Stimulated activated CD8-positive, alpha-beta memory T cell treated with anti-CD3 and anti-CD28 coated beads, Interleukin-12 subunit alpha, Interleukin-12 subunit beta, amount 100 ng/mL, for 24 hours (primary cell): ENCODE measurements around the gene RAP1A.
"Not testable (repeated sequence)": the region's sequence is repeated elsewhere in the genome, so short reads cannot be mapped to it uniquely, and the experiment has no call there.

Experiments
- DNase-seq: peaks from one replicate; pipeline ENCODE4 v3.0.0-alpha.2; 2020; ENCODE audit errors: extremely low read depth

RAP1A gene

DNA sequence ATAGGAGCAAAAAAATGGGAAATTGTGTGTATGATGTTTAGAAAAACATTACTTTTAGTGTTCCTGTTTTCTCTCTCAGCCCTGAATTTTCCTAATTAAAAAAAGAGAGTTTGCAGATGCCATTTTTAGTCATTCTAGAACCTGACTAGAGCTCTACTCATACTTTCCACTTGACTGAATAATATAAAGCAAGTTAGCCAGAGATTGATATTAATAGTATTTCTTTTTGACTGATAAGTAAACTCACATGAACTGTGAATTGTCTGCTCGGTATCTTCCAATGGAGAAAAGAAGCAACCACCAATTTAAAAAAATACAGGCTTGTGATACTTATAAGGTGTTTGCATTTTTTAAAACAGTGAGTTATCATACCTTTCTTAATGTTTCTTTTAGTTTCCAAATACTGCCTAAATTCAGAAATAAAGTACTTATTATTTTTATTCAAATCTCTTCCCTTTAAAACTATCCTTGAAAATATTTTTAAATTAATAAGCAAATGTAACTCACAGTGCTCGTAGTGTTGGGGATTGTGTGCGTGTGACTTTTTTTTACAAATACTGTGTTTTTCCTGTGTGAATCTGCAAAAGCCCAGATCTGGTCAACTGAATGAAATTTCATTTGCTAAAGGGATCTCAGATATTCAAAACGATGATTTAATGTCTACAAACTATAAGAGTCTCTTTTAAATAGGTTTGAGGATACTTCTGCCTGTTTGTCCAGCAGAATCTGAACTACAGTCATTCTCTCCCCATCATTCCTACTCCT is 9.8 kb downstream of the RAP1A start:
- no peak for DNase-seq

DNA sequence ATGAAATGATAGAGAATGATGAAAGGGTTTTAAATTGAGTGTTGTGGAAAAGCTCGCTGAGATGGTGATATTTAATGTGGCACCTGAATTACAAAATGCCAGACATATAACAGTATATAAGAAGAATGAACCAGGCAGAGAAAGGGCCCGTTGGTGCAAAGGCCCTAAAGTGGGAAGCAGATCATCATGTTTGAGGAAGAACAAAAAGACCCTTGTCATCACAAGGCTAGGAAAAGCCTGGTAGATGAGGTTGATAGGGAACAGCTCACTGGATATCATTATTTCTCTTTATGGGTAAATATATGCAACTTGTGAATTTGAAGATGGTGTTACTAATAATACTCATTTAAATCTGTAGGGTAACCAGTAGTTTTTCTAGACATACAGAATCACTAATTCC is 11.0 kb downstream of the RAP1A start:
- DNase-seq, result no peak

DNA sequence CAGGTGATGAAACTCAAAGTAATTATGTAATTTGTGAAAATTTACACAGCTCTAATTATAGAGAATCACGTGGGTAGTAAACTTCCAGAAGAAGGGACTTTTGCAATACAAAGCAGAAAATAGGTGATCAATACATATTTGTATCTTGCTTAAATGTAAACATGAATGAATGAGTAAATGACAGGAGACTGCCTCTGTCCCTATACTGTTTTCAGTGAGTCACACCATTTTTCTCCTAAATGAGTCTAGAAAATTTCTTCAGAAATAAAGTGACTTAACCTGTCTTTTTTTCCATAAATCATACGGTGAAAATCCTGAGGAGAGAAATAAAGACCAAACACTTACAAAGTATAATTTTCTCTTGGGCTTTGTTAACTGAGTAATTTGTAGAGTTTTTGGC is 11.9 kb downstream of the RAP1A start:
- no peak for DNase-seq

DNA sequence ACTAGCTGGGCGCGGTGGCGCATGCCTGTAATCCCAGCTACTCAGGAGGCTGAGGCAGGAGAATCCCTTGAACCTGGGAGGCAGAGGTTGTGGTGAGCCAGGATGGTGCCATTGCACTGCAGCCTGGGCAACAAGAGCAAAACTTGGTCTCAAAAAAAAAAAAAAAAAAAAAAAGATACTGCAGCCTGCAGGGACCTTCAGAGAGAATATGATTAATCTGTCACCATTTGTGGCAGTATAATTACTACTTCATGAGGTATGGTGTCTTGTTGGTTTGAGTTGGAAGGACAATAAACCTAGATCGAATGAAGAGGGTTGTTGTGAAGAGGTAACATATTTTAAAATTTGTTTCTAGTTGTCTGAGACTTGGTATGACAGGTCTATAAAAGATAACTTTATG is 13.2 kb downstream of the RAP1A start:
- DNase-seq, result not testable (repeated sequence)

DNA sequence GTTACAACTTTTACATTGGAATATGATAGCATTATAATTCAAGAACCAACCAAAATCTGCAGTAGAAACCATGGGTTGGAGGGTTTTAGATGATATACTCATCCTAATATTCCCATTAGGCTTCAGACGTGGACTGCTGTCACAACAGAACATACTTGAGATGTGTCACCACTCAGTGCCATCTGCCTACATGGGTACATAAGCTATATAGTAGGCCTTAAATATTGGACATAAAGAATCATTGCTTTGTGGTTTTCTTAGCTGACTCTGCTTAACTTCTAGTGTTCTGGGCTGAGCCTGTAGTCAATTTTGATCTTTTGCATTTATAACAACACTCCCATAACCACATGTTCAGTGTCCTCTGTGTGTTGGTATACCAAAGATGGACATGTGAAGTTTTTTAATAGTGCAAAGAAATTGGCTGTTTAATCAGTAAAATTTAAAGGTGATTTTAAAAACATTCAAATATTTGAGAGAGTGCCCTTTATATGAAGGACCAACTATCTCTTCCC is 14.2 kb downstream of the RAP1A start:
- DNase-seq, result no peak

DNA sequence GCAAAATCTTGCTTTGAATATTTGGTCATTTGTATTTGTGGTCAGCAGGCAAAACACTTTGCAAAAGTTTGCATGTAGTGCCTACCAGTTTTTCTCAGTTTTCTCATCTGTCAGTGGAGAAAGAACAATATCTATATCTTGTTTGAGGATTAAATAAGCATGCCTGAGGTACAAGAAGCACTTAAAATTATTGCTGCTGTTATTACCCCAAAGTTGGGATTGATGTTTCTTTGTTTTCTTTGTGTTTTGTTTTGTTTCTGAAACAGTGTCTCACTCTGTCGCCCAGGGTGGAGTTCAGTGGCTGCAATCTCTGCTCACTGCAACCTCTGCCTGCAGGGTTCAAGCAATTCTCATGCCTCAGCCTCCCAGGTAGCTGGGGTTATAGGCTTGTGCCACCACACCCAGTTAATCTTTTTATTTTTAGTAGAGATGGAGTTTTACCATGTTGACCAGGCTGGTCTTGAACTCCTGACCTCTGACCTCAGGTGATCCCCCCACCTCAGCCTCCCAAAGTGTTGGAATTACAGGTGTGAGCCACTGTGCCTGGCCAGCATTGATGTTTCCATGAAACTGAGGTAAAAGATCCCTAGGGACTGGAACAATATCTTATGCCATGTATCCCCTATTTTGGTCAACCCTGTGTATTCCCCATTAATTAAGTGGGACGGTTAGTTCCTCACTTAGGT is 15.9 kb downstream of the RAP1A start:
- no peak for DNase-seq

GRCh38 chr1:111638320-111638719 is 18.7 kb downstream of the RAP1A start:
- DNase-seq, result no peak

GRCh38 chr1:111639602-111640198 is 20.1 kb downstream of the RAP1A start:
- no peak for DNase-seq

GRCh38 chr1:111643097-111643496 is 23.5 kb downstream of the RAP1A start:
- no peak for DNase-seq

DNA sequence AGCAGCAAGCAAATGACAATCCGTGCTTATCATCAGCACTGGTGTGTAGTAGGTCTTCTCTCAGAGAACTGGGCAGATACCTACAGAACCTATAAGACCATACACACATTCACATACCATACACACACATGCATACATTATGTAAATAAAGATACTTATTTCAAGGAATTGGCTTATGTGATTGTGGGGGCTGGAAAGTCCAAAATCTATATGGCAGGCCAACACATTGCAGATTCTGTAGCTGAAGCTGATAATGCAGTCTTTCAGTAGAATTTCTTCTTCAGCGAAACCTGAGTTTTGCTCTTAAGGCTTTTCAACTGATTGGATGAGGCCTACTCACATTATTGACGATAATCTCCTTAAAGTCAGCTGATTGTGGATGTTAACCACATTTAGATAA is 24.1 kb downstream of the RAP1A start:
- DNase-seq, result no peak

DNA sequence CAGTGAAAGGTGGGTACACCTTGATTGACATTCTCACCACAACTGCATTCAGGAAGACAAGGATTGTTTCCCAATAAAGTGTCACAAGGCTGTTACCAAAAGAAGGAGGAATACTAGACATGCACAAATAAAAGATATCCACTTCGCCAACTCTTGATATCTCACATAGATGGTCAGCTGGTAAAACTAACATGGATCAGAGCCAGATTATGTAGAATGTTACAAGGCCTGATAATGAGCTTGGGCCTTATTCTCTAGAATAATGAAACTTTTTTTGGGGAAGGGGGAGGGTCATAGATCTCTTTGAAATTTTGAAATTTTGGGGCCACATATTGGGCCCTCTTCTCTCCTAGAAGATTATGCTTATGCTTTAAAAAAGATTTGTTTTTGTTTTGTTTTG is 24.9 kb downstream of the RAP1A start:
- DNase-seq, result no peak

DNA sequence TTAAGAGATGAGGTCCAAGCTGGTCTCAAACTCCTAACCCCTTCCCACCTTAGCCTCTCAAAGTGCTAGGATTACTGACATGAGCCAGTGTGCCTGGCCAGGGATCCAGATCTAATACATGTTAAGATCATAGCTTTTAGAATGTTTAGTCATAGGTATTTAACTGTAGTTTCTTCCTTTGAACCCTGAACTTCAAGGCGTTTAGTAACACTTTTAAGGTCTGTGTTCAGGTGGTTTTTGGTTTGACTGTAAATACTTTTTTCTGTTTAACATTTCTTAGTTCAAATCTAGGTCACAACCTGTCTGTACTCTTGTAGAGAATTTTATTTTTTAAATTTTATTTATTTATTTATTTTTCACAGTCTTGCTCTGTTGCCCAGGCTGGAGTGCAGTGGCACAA is 28.1 kb downstream of the RAP1A start:
- no peak for DNase-seq

GRCh38 chr1:111648806-111649205 is 29.2 kb downstream of the RAP1A start:
- no peak for DNase-seq

- DNase-seq, result no peak
Observed at GRCh38 chr1:111649227-111649626, 29.6 kb downstream of the RAP1A start.

- no peak for DNase-seq
Observed at GRCh38 chr1:111649648-111650047, 30.1 kb downstream of the RAP1A start.

- DNase-seq, result no peak
Observed at GRCh38 chr1:111653709-111654108, 34.1 kb downstream of the RAP1A start.

DNA sequence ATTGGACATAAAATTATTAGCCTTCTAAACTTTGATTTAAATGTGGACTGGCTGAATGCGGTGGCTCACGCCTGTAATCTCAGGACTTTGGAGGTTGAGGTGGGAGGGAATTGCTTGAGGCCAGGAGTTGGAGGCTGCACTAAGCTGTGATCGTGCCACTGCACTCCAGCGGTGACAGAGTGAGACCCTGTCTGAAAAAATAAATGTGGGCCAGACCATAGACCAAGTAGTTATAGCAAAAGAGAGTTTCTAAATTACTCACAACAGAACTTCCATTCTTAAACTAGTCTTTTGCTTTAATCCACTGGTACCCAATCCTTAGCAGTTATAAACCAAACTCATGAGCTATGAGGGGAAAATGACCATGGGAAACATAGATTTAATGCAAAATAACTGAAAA is 35.2 kb downstream of the RAP1A start:
- no peak for DNase-seq

- DNase-seq, result no peak
Observed at GRCh38 chr1:111656086-111657017, 36.8 kb downstream of the RAP1A start.

GRCh38 chr1:111658622-111659021 is 39.0 kb downstream of the RAP1A start:
- no peak for DNase-seq

- DNase-seq, result no peak
Observed at GRCh38 chr1:111660204-111661150, 40.9 kb downstream of the RAP1A start.

DNA sequence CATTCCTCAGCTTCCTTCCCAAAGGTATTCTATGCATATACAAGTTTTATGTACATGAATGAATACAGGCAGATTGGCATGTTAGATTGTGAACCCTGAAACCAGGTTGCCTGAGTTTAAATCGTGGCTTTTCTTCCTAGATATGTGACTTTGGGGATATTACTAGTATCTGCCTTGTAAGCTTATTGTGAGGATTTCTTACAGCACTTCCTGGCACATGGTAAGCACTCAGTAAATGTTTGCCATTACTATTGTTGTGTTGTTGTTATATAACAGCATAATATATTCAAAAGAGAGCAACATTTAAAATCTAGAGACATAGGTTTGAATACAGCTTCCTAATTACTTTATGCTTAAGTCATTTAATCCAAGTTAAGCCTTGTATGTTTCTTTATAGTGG is 45.1 kb downstream of the RAP1A start:
- DNase-seq, result no peak
